SU-DHL-6 (cell line): ENCODE results near the gene RGPD5.
"Not testable (repeated sequence)": the region's sequence is repeated elsewhere in the genome, so short reads cannot be mapped to it uniquely, and the experiment has no call there.

Experiments used
- H2AFZ ChIP-seq: fragments of 200-600 bp; sonication (generic); 2 replicates; pipeline ENCODE4 v1.6.1; 2014; ENCODE audit warnings: low read depth, mild to moderate bottlenecking, moderate library complexity, mixed read lengths, antibody characterized with exemption, low read length; ENCODE audit not compliant: severe bottlenecking
- H3F3A ChIP-seq: fragments of 200-600 bp; shearing (Covaris generic); 2 replicates; pipeline ENCODE4 v1.6.0; 2016; ENCODE audit warnings: antibody characterized with exemption, mild to moderate bottlenecking; ENCODE audit not compliant: insufficient read depth
- H3K27ac ChIP-seq: fragments of 200-600 bp; sonication (generic); 2 replicates; pipeline ENCODE4 v1.5.1; 2016; ENCODE audit warnings: low read depth, mild to moderate bottlenecking, low read length, moderate library complexity, mixed read lengths
- H3K27me3 ChIP-seq: fragments of 200-600 bp; sonication (generic), shearing (Covaris generic); 2 replicates; pipeline ENCODE4 v1.6.0; 2014; ENCODE audit warnings: mild to moderate bottlenecking, low read length
- H3K36me3 ChIP-seq: fragments of 200-600 bp; sonication (generic); 2 replicates; pipeline ENCODE4 v1.6.1; 2014; ENCODE audit warnings: mild to moderate bottlenecking, low read length, mixed read lengths
- H3K4me2 ChIP-seq: fragments of 300-600, 200-600 bp; shearing (Covaris generic), sonication (generic); 2 replicates; pipeline ENCODE4 v1.6.0; 2014; ENCODE audit warnings: low read length, low read depth, mild to moderate bottlenecking; ENCODE audit not compliant: poor library complexity, severe bottlenecking
- H3K4me3 ChIP-seq: fragments of 200-600 bp; sonication (generic); 2 replicates; pipeline ENCODE4 v1.5.1; 2014; ENCODE audit warnings: antibody characterized with exemption, low read length, mild to moderate bottlenecking, mixed read lengths; ENCODE audit not compliant: insufficient read depth, poor library complexity, severe bottlenecking
- H3K79me2 ChIP-seq: fragments of 200-600 bp; sonication (generic); 2 replicates; pipeline ENCODE4 v1.6.1; 2014; ENCODE audit warnings: mild to moderate bottlenecking, low read length, moderate library complexity; ENCODE audit not compliant: insufficient read depth
- H3K9ac ChIP-seq: fragments of 200-600 bp; sonication (generic); 2 replicates; pipeline ENCODE4 v1.7.0; 2014; ENCODE audit warnings: mild to moderate bottlenecking, low read length
- H3K9me2 ChIP-seq: fragments of 200-600 bp; sonication (generic); replicated peaks from 2 replicates; pipeline ENCODE4 v1.6.1; 2014; ENCODE audit warnings: low read length; ENCODE audit not compliant: insufficient read depth
- H3K9me3 ChIP-seq: fragments of 200-600 bp; sonication (generic); 2 replicates; pipeline ENCODE4 v1.6.1; 2014; ENCODE audit warnings: low read length, mixed read lengths; ENCODE audit not compliant: insufficient read depth
- H4K20me1 ChIP-seq: fragments of 200-600 bp; sonication (generic); 2 replicates; pipeline ENCODE4 v1.6.1; 2014; ENCODE audit warnings: low read depth, mild to moderate bottlenecking, antibody characterized with exemption, low read length, moderate library complexity, mixed read lengths

The RGPD5 gene

GRCh38 chr2:109766886-109767578 lies 27.1 kb upstream of the RGPD5 start:
- H3K79me2 ChIP-seq, H3K9me2 ChIP-seq, H3K4me2 ChIP-seq, H3F3A ChIP-seq, H4K20me1 ChIP-seq, H3K27ac ChIP-seq, H3K27me3 ChIP-seq, H3K4me3 ChIP-seq, H2AFZ ChIP-seq, H3K9ac ChIP-seq, H3K9me3 ChIP-seq, H3K36me3 ChIP-seq: not testable (repeated sequence)

- not testable (repeated sequence) for H3K9me3 ChIP-seq, H3K27ac ChIP-seq, H3K9ac ChIP-seq, H3K79me2 ChIP-seq, H3K27me3 ChIP-seq, H3K9me2 ChIP-seq, H3K36me3 ChIP-seq, H3K4me2 ChIP-seq, H2AFZ ChIP-seq, H4K20me1 ChIP-seq, H3K4me3 ChIP-seq, H3F3A ChIP-seq
Measured at GRCh38 chr2:109768934-109769333, 25.2 kb upstream of the RGPD5 start.

- H3K9me2 ChIP-seq, H3K9ac ChIP-seq, H4K20me1 ChIP-seq, H2AFZ ChIP-seq, H3K27ac ChIP-seq, H3K4me2 ChIP-seq, H3F3A ChIP-seq, H3K79me2 ChIP-seq, H3K9me3 ChIP-seq, H3K36me3 ChIP-seq, H3K4me3 ChIP-seq, H3K27me3 ChIP-seq: not testable (repeated sequence)
Measured at GRCh38 chr2:109779118-109779517, 15.0 kb upstream of the RGPD5 start.

GRCh38 chr2:109781147-109781816 lies 12.8 kb upstream of the RGPD5 start:
- not testable (repeated sequence) for H3K9me2 ChIP-seq, H3K79me2 ChIP-seq, H3K4me3 ChIP-seq, H3K36me3 ChIP-seq, H3K9me3 ChIP-seq, H3K9ac ChIP-seq, H3K4me2 ChIP-seq, H3K27me3 ChIP-seq, H3K27ac ChIP-seq, H3F3A ChIP-seq, H4K20me1 ChIP-seq, H2AFZ ChIP-seq

- not testable (repeated sequence) for H2AFZ ChIP-seq, H3K4me2 ChIP-seq, H4K20me1 ChIP-seq, H3K79me2 ChIP-seq, H3K27ac ChIP-seq, H3K27me3 ChIP-seq, H3K9me2 ChIP-seq, H3K36me3 ChIP-seq, H3K9me3 ChIP-seq, H3K4me3 ChIP-seq, H3F3A ChIP-seq, H3K9ac ChIP-seq
Measured at GRCh38 chr2:109782446-109782993, 11.6 kb upstream of the RGPD5 start.

GRCh38 chr2:109791530-109792279 lies 2.4 kb upstream of the RGPD5 start:
- not testable (repeated sequence) for H3K9ac ChIP-seq, H3K79me2 ChIP-seq, H2AFZ ChIP-seq, H4K20me1 ChIP-seq, H3K27ac ChIP-seq, H3K4me2 ChIP-seq, H3K9me3 ChIP-seq, H3K36me3 ChIP-seq, H3F3A ChIP-seq, H3K27me3 ChIP-seq, H3K9me2 ChIP-seq, H3K4me3 ChIP-seq

- H4K20me1 ChIP-seq, H3K79me2 ChIP-seq, H3F3A ChIP-seq, H3K9me3 ChIP-seq, H3K36me3 ChIP-seq, H2AFZ ChIP-seq, H3K27me3 ChIP-seq, H3K9ac ChIP-seq, H3K9me2 ChIP-seq, H3K4me2 ChIP-seq, H3K4me3 ChIP-seq, H3K27ac ChIP-seq: not testable (repeated sequence)
Measured at GRCh38 chr2:109792659-109793058, 1.4 kb upstream of the RGPD5 start.
